Transverse colon (tissue), 4 donors: ENCODE results near the gene ANKRD53. TPM values are rescaled to one million over a fixed set of nuclear protein-coding genes. Genes with fewer than 3 reads are reported as not detected.

Experiments used
- DNase-seq: peaks from one replicate; pipeline ENCODE4 v3.0.0-alpha.2; 2019
- H3K27ac ChIP-seq, 4 donors: fragments of 200-600 bp; sonication (generic); 2 replicates each; pipeline ENCODE4 v1.5.1; 2016 to 2018; ENCODE audit warnings: inconsistent platforms in 4 of 4
- H3K27me3 ChIP-seq: fragments of 200-600 bp; sonication (generic); 2 replicates; pipeline ENCODE4 v1.5.1; 2017; ENCODE audit warnings: inconsistent platforms
- H3K36me3 ChIP-seq, 4 donors: fragments of 200-600 bp; sonication (generic); 2 replicates each; pipeline ENCODE4 v1.5.1; 2017 to 2019; ENCODE audit warnings: inconsistent platforms in 4 of 4
- H3K4me1 ChIP-seq, 4 donors: fragments of 200-600 bp; sonication (generic); 2 replicates each; pipeline ENCODE4 v1.5.1; 2017 to 2020; ENCODE audit warnings: inconsistent platforms in 4 of 4
- H3K4me3 ChIP-seq, 4 donors: fragments of 200-600 bp; sonication (generic); 1 replicate in 1 of 4; 2 replicates in 3 of 4; pipeline versions ENCODE4 v1.5.1 to v1.6.1; 2017 to 2019; ENCODE audit warnings: inconsistent platforms in 4 of 4
- H3K9me3 ChIP-seq, 2 donors: fragments of 200-600 bp; sonication (generic); 2 replicates each; pipeline ENCODE4 v1.5.1; 2017 to 2019; ENCODE audit warnings: inconsistent platforms in 2 of 2
- EP300 ChIP-seq: sonication (generic); formaldehyde crosslinking; IDR thresholded peaks from one replicate; pipeline ENCODE4 v1.6.1; 2017; ENCODE audit warnings: antibody characterized with exemption, low read depth
- POLR2A ChIP-seq: fragments of 450-650 bp; IDR thresholded peaks from one replicate; pipeline ENCODE4 v1.6.1; 2016; ENCODE audit warnings: antibody characterized with exemption, mild to moderate bottlenecking, moderate library complexity
- POLR2AphosphoS5 ChIP-seq, 3 donors: sonication (generic); formaldehyde crosslinking; IDR thresholded peaks; one replicate each; pipeline ENCODE4 v1.6.1; 2016; ENCODE audit warnings: antibody characterized with exemption in 3 of 3
- WGBS, 2 donors: methylation state at CpG; one replicate each; pipeline ENCODE4 v1.1.5; 2018; ENCODE audit warnings: low coverage in 1 of 2; 5-methylcytosine and 5-hydroxymethylcytosine counted together
- in situ Hi-C, 4 donors: fragments of 200-750 bp; cut with MboI; loops; one replicate each; pipeline versions ENCODE4 v1.15.0 to v1.15.1; 2017; ENCODE audit warnings: low sequenced_read_pairs in 3 of 4, low pct_ligation_motif_present in 1 of 4, low pct_unique_long_range_greater_than_20kb in 1 of 4
- intact Hi-C: fragments of 100-400 bp; cut with DNase I; formaldehyde crosslinking; loops from one replicate; pipeline ENCODE4 v1.15.1; 2023; ENCODE audit warnings: low total_unique reads
- total RNA-seq, 4 donors: library from RNA; depleted of rRNA; stranded (reverse); fragments of >200 nt; gene quantifications; one replicate each; pipeline ENCODE4 v1.1.0, GENCODE V29; 2016
- TF ChIP-seq, protein P1 (sequence below), 5 experiments: fragments of 200-600 bp in 3 of 5; fragments of 450-650 bp in 2 of 5; sonication (generic) in 3 of 5; IDR thresholded peaks; 1 replicate in 2 of 5; 2 replicates in 3 of 5; pipeline ENCODE4 v1.5.1; 2016 to 2017; ENCODE audit warnings: antibody characterized with exemption in 5 of 5, inconsistent platforms in 3 of 5, mild to moderate bottlenecking in 2 of 5, moderate library complexity in 1 of 5

The ANKRD53 gene
- total RNA-seq, 4 donors from 2014 or later, result 0.96 to 1.7 TPM; not detected in 2

DNA sequence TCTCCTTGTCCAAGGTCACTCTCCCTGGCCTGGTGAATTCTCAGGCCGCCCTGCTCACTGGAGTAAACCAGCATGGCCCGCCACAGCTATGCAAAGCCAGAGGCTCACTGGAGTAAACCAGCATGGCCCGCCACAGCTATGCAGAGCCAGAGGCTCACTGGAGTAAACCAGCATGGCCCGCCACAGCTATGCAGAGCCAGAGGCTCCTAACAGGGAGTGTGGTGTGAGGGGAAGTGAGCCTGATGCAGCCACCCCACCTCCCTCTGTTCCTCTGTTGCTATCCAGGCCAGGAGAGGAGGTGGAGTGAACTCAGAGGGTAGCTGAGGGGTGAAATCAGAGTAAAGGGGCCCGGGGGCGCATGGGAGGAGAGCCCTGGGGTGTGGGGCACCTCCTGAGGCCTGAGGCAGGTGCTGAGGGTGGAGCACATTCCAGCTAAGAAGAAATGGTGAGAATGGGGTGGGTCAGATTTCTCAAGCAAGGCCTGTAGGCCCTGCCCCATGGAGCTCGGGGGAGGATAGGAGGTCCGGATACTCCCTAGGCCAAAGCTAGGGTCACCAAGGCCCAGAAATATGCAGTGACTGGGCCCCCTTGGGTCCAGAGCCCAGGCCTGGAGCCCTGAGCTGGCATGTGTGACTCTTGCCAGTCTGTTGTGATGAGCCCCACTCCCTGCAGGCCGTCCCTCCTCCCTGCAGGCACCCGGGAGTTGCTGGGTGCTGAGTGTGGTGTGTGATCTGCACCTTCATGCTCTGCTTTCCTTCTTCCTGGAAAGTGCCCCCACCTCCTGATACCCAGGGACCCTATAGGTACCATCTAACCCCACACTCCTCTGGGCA lies 41.2 kb upstream of the ANKRD53 start:
- Histone ChIP-seq H3K4me3 (no peak overlapping the region), H3K36me3 (no peaks in the 10 kb centered on the region), H3K27ac (no peak overlapping the region), H3K27me3 (peaks cover 10% of the 10 kb centered on the region), H3K4me1 (no peaks in the 10 kb centered on the region), H3K9me3 (no peaks in the 10 kb centered on the region)
- TF ChIP-seq, protein P1, sequence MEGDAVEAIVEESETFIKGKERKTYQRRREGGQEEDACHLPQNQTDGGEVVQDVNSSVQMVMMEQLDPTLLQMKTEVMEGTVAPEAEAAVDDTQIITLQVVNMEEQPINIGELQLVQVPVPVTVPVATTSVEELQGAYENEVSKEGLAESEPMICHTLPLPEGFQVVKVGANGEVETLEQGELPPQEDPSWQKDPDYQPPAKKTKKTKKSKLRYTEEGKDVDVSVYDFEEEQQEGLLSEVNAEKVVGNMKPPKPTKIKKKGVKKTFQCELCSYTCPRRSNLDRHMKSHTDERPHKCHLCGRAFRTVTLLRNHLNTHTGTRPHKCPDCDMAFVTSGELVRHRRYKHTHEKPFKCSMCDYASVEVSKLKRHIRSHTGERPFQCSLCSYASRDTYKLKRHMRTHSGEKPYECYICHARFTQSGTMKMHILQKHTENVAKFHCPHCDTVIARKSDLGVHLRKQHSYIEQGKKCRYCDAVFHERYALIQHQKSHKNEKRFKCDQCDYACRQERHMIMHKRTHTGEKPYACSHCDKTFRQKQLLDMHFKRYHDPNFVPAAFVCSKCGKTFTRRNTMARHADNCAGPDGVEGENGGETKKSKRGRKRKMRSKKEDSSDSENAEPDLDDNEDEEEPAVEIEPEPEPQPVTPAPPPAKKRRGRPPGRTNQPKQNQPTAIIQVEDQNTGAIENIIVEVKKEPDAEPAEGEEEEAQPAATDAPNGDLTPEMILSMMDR (IDR thresholded peaks at IDR 0.05), result no peak
- TF ChIP-seq EP300 (no peak), POLR2A (no peak), POLR2AphosphoS5 (IDR thresholded peaks at IDR 0.05) (no peak)
- in situ Hi-C loops, result loop anchor here in 3 of 4 donors (25.0 kb wide), 1 partner anchor 625 kb away; the partner anchor contains the start of gene FAM136A (in 3 of the 3)
- intact Hi-C loops, result no loop called here
- DNase-seq, result no peak
- WGBS, 2 donors, result 70% methylated on average over 10 of the region's 10 CpGs; no CpG with 5 or more reads in 1 of the 2 donors

DNA sequence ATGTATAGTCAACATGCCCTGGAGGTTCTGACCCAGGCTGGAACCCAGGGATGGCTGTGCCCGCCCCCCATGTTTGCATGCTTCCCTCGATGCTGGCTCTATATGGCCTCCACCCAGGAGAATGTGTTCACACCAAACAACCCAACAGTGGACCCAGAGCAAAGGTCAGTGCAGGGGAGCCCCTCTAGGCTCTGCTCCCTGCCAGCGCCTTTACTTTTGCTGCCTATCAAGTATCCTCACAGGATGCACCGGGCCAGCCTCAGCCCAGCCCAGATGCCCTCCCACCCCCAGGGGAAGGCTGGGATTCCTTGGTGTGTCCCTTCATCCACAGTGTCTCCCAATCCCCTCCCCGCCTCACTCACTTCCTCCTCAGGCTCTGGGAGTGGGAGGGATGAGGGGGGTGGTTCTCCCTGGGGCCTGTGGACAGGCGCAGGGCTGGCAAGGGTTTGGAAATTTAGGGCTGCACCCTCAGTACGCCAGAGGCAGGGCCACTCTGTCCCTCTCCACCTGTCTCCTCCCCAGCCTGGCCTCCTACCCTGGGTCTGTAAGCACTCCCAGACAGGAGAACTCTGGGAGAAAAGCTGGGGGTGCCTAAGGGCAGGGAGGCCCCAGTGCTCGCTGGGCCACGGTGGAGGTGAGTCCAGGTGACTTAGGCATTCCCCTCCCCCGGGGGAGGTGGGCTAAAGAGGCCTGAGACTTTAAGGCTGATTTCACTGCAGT lies 40.4 kb upstream of the ANKRD53 start:
- Histone ChIP-seq H3K27me3 (peaks cover 10% of the 10 kb centered on the region), H3K4me3 (no peak overlapping the region), H3K27ac (no peak overlapping the region), H3K4me1 (no peaks in the 10 kb centered on the region), H3K9me3 (no peaks in the 10 kb centered on the region), H3K36me3 (no peaks in the 10 kb centered on the region)
- DNase-seq, result no peak
- in situ Hi-C loops, result loop anchor here in 3 of 4 donors (25.0 kb wide), 1 partner anchor 626 kb away; the partner anchor contains the start of gene FAM136A (in 3 of the 3)
- 75 to 88% methylated on average over 3 to 10 of the region's 10 CpGs for WGBS, 2 donors
- intact Hi-C loops, result no loop called here
- TF ChIP-seq EP300, result no peak
- TF ChIP-seq POLR2A, result no peak
- no peak for TF ChIP-seq POLR2AphosphoS5 (IDR thresholded peaks at IDR 0.05)
- TF ChIP-seq, protein P1 (IDR thresholded peaks at IDR 0.05), result no peak

DNA sequence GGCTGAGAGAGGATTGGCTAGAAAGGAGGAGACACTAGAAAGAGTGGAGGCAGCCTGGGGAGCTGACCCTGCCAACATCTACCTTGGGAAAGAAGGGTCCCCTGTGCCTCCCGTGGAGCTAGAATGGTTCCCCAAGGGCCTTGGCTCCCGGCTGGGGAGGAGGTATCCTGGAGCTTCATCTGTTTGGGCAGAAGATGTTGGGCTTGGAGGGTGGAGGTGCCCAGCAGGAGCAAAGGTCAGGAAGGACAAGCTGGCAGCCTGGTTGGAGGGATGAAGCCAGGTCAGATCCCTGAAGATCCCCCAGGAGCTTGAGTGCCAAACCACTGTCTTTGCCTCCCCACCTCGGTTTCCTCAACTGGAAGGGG lies 39.9 kb upstream of the ANKRD53 start:
- no peaks in the 10 kb centered on the region for H3K9me3 ChIP-seq
- no peaks in the 10 kb centered on the region for H3K4me1 ChIP-seq
- in situ Hi-C loops (loop anchor here in 3 of 4 donors (25.0 kb wide), 1 partner anchor 626 kb away; the partner anchor contains the start of gene FAM136A (in 3 of the 3)), intact Hi-C loops (no loop called here)
- H3K27me3 ChIP-seq, result peaks cover 10% of the 10 kb centered on the region
- H3K4me3 ChIP-seq, result no peak overlapping the region
- no peaks in the 10 kb centered on the region for H3K36me3 ChIP-seq
- WGBS, 2 donors, result 67% methylated on average over 3 of the region's 3 CpGs; no CpG with 5 or more reads in 1 of the 2 donors
- TF ChIP-seq POLR2AphosphoS5 (IDR thresholded peaks at IDR 0.05) (no peak), POLR2A (no peak), EP300 (no peak)
- TF ChIP-seq, protein P1 (IDR thresholded peaks at IDR 0.05), result no peak
- no peak for DNase-seq
- no peak overlapping the region for H3K27ac ChIP-seq
